ENCODE results near the gene DUSP15. TPM values are rescaled to one million over a fixed set of nuclear protein-coding genes. Genes with fewer than 3 reads are reported as not detected.

Gene DUSP15
- total and polyA plus RNA-seq, 7 donors: 0.60 to 2.6 (median 1.7) TPM; not detected in 2

DNA sequence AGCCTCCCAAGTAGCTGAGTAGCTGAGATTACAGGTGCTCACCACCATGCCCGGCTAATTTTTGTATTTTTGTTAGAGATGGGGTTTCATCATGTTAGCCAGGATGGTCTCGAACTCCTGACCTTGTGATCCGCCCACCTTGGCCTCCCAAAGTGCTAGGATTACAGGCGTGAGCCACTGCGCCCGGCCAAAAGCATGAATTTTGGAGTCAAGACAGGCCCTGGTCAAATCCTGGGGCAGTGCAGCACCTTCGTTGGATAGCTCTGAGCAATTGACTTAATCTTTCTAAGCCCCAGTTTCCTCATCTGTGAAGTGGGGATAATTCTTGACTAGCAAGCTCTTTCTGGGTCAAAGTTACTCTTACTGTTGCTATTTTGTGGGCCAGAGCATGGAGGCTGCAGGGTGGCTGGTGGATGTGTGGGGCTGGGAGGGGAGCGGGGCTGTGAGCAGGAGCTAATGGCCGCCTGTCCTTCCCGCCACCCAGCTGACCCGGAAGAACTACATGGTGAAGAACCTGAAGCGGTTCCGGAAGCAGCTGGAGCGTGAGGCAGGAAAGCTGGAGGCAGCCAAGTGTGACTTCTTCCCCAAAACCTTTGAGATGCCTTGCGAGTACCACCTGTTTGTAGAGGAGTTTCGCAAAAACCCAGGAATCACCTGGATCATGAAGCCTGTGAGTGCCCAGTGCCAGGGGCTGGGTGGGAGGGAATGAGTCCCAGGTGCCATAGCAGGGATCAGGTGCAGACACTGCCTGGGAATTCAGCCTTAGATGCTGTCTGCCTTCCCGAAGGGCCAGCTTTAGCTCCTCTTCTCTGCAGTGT, 39.1 kb upstream of the DUSP15 start:
- no peak for TF ChIP-seq POLR2AphosphoS5 (IDR thresholded peaks at IDR 0.05)
- no peak for TF ChIP-seq EP300 (IDR thresholded peaks at IDR 0.05)
- TF ChIP-seq POLR2A (IDR thresholded peaks at IDR 0.05): no peak
- TF ChIP-seq, protein P1, sequence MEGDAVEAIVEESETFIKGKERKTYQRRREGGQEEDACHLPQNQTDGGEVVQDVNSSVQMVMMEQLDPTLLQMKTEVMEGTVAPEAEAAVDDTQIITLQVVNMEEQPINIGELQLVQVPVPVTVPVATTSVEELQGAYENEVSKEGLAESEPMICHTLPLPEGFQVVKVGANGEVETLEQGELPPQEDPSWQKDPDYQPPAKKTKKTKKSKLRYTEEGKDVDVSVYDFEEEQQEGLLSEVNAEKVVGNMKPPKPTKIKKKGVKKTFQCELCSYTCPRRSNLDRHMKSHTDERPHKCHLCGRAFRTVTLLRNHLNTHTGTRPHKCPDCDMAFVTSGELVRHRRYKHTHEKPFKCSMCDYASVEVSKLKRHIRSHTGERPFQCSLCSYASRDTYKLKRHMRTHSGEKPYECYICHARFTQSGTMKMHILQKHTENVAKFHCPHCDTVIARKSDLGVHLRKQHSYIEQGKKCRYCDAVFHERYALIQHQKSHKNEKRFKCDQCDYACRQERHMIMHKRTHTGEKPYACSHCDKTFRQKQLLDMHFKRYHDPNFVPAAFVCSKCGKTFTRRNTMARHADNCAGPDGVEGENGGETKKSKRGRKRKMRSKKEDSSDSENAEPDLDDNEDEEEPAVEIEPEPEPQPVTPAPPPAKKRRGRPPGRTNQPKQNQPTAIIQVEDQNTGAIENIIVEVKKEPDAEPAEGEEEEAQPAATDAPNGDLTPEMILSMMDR (IDR thresholded peaks at IDR 0.05): no peak
- Histone ChIP-seq H3K27ac (no peak overlapping the region), H3K4me3 (no peak overlapping the region), H3K9me3 (no peaks in the 10 kb centered on the region), H3K4me1 (no peaks in the 10 kb centered on the region), H3K27me3 (no peaks in the 10 kb centered on the region), H3K36me3 (no peaks in the 10 kb centered on the region)
- DNase-seq: peak; percentile 15
- 88 to 92% methylated on average over 17 of the region's 17 CpGs for WGBS, 2 donors
- intact Hi-C loops (cut with DNase I): no loop called here

DNA sequence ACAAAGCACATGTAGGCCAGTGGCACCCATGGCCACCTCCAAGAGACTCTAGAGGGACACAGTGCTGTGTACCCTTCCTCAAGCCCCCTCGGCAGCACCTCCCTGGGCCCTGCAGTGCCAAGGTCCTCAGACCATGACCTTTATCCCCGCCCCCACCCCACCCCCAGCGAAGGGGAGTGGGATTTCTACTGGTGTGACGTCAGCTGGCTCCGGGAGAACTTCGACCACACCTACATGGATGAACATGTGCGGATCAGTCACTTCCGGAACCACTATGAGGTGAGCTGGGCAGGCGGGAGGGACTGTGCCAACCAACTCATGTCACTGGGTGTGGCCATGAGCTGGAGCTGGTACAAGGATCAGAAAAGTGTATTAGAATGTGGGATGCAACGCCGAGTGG, 38.1 kb upstream of the DUSP15 start:
- peak; percentile 24 for DNase-seq
- no peaks in the 10 kb centered on the region for H3K36me3 ChIP-seq
- intact Hi-C loops (cut with DNase I): no loop called here
- H3K27me3 ChIP-seq: no peaks in the 10 kb centered on the region
- H3K9me3 ChIP-seq: no peaks in the 10 kb centered on the region
- no peak overlapping the region for H3K27ac ChIP-seq
- no peaks in the 10 kb centered on the region for H3K4me1 ChIP-seq
- WGBS, 2 donors: 73 to 89% methylated on average over 11 of the region's 11 CpGs
- TF ChIP-seq POLR2AphosphoS5 (IDR thresholded peaks at IDR 0.05) (no peak), POLR2A (IDR thresholded peaks at IDR 0.05) (no peak), EP300 (IDR thresholded peaks at IDR 0.05) (no peak)
- TF ChIP-seq, protein P1 (IDR thresholded peaks at IDR 0.05): no peak
- H3K4me3 ChIP-seq: no peak overlapping the region

DNA sequence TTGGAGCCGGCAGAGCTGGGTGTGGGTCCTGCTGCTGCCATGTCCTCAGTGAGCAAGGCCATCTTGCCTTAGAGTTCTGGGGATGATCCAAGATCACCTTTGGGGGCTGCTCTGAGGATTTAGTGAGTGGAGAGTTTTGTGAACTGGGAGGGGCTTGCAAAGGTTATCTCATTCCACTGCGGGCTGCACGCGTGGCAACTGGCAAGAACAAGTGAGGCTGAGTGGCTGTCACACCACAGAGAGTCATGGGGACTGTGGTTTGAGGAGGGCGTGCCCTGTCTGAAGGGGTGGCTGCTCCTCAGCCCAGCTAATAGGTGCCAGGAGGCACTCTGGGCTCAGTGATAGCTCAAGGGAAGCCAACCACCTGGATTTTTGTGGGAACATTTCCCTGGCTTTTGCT, 37.7 kb upstream of the DUSP15 start:
- Histone ChIP-seq H3K4me3 (no peak overlapping the region), H3K36me3 (no peaks in the 10 kb centered on the region), H3K27me3 (no peaks in the 10 kb centered on the region), H3K4me1 (no peaks in the 10 kb centered on the region), H3K9me3 (no peaks in the 10 kb centered on the region), H3K27ac (no peak overlapping the region)
- intact Hi-C loops (cut with DNase I): no loop called here
- DNase-seq: peak; percentile 37
- WGBS, 2 donors: 82 to 83% methylated on average over 5 of the region's 5 CpGs
- TF ChIP-seq, protein P1 (IDR thresholded peaks at IDR 0.05): no peak
- TF ChIP-seq POLR2A (IDR thresholded peaks at IDR 0.05): no peak
- TF ChIP-seq POLR2AphosphoS5 (IDR thresholded peaks at IDR 0.05): no peak
- no peak for TF ChIP-seq EP300 (IDR thresholded peaks at IDR 0.05)

DNA sequence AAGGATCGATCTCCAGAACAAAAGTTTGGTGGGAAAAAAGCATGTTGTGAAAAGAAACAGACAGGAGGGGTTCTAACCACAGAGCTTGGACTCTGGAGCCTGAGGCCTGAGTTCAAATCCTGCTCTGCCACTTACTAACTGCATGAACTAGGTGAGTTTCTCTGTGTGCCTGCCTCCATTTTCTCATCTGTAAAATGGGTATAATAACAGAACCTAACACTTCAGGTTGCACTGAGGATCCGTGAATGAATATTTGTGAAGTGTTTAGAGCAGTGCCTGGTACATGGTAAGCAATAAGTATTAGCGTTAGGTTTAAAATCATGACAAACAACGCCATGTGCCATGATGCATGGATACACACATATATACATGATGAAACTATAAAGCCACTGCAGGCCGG, 36.7 kb upstream of the DUSP15 start:
- Histone ChIP-seq H3K4me1 (no peaks in the 10 kb centered on the region), H3K27ac (no peak overlapping the region), H3K4me3 (no peak overlapping the region), H3K9me3 (no peaks in the 10 kb centered on the region), H3K36me3 (no peaks in the 10 kb centered on the region), H3K27me3 (no peaks in the 10 kb centered on the region)
- no peak for DNase-seq
- TF ChIP-seq POLR2A (IDR thresholded peaks at IDR 0.05) (no peak), EP300 (IDR thresholded peaks at IDR 0.05) (no peak), POLR2AphosphoS5 (IDR thresholded peaks at IDR 0.05) (no peak)
- TF ChIP-seq, protein P1 (IDR thresholded peaks at IDR 0.05): no peak
- intact Hi-C loops (cut with DNase I): no loop called here
- WGBS, 2 donors: 93 to 94% methylated on average over 5 of the region's 5 CpGs

All from sigmoid colon (tissue), 7 donors.